Activated naive CD4-positive, alpha-beta T cell treated with anti-CD3 and anti-CD28 coated beads, Interleukin-2, amount 50 U/mL, for 24 hours (primary cell): Measurements from ENCODE around the gene USP28.

Source experiments
- H3K27ac Mint-ChIP-seq: one replicate; pipeline ENCODE4 v1.8.0; 2021; ENCODE audit warnings: mild to moderate bottlenecking, mixed read lengths
- H3K27me3 Mint-ChIP-seq: one replicate; pipeline ENCODE4 v1.8.0; 2021; ENCODE audit warnings: mixed read lengths
- H3K36me3 Mint-ChIP-seq: one replicate; pipeline ENCODE4 v1.8.0; 2021; ENCODE audit warnings: mixed read lengths
- H3K4me1 Mint-ChIP-seq: one replicate; pipeline ENCODE4 v1.8.0; 2021; ENCODE audit warnings: mixed read lengths
- H3K4me3 Mint-ChIP-seq: one replicate; pipeline ENCODE4 v1.8.0; 2021; ENCODE audit warnings: mild to moderate bottlenecking, mixed read lengths
- H3K9me3 Mint-ChIP-seq: one replicate; pipeline ENCODE4 v1.8.0; 2021; ENCODE audit warnings: mixed read lengths

The USP28 gene

DNA sequence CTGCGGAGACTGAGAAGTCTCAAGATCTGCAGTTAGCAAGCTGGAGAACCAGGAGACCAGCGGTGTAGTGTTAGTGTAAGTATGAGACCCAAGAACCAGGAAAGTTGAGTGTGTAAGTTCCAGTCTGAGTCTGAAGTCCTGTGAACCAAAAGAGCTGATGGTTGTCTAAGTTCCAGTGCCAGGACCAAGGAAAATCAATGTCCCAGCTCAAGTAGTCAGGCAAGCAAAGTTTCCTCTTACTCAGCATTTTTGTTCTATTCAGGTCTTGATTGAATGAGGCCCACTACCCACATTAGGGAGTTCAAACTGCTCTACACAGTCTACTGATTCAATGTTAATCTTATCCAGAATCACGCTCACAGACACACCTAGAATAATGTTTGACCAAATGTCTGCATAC is 11.0 kb downstream of the USP28 start:
- H3K4me1 Mint-ChIP-seq, result peaks cover 30% of the 10 kb centered on the region
- H3K36me3 Mint-ChIP-seq, result peaks cover 17% of the 10 kb centered on the region
- no peaks in the 10 kb centered on the region for H3K9me3 Mint-ChIP-seq
- H3K27me3 Mint-ChIP-seq, result no peaks in the 10 kb centered on the region
- no peak overlapping the region for H3K4me3 Mint-ChIP-seq
- no peak overlapping the region for H3K27ac Mint-ChIP-seq

DNA sequence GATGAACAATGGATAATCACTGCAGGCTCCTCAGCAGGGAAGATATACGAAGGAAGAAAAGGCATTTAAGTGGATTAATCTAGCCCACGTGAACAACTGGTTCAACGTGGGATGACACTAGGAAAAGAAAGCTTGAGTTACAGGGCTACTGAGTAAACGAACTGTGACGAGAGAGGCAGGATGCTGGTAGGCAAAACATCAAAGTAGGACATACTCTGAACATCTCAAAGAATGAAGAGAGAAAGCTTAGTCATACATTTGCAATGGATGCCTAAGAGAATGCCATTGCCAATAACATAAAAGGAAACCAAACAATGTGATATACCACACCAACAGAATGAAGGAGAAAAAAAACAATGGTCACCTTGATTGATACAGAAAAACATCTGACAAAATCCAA is 12.9 kb downstream of the USP28 start:
- H3K36me3 Mint-ChIP-seq, result peaks cover 16% of the 10 kb centered on the region
- H3K27me3 Mint-ChIP-seq, result no peaks in the 10 kb centered on the region
- H3K9me3 Mint-ChIP-seq, result no peaks in the 10 kb centered on the region
- H3K27ac Mint-ChIP-seq, result peak overlapping the region; percentile 2
- peaks cover 20% of the 10 kb centered on the region for H3K4me1 Mint-ChIP-seq
- no peak overlapping the region for H3K4me3 Mint-ChIP-seq

DNA sequence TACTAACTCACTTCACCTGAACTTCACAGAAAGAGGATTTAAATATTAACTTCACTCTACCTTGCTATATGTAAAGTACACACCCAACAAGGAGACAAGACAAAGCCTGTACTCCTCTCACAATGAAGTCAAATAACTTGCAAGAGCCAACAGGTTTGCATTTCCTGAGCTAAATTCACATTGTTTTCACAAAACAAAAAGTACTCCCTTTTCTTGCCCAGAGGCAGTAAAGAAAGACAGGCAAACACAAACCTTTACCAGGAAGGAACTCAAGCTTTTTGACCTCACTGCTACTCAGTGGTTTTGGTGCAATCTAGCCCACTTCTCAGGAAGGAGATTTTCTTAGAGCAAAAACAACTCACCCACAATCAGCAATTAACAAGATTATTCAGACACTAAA is 15.7 kb downstream of the USP28 start:
- Mint-ChIP-seq H3K4me1 (peaks cover 20% of the 10 kb centered on the region), H3K27ac (no peak overlapping the region), H3K36me3 (peaks cover 7% of the 10 kb centered on the region), H3K9me3 (no peaks in the 10 kb centered on the region), H3K27me3 (no peaks in the 10 kb centered on the region), H3K4me3 (no peak overlapping the region)

DNA sequence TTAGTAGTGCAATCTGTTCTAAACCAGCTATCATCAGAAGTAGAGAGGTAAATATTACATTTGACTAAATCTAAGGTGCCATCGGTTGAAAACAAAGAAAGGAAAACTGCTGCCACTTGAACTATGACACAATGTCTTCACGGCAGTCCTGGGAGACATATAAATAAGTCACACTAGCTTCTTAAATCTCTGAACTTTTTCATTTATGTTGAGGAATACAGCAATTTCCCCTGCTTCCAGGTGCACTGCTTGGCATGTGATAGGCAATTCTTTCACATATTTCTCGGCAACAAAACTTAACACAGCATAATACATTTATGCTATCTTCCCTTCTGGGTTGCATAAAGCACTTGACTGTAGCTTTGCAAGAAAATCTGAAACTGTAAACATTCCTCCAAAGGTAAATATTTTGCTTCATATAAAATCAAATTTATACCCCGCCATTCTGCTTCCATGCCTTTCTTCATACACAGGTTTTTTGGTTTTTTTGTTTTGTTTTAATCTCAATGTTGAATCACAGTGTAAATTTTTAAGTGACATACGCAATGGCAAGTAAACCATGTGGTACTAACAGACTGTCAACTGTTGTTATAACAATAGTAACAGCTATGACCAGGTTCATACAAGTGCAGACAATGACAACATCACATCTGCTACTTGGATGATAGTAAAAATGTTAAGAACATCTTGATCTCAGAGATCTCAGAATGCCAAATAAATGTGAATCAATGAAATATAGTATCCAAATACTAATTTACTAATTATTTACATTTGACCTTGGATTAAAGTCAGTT is 18.2 kb downstream of the USP28 start:
- peaks cover 14% of the 10 kb centered on the region for H3K4me1 Mint-ChIP-seq
- no peaks in the 10 kb centered on the region for H3K27me3 Mint-ChIP-seq
- H3K36me3 Mint-ChIP-seq, result no peaks in the 10 kb centered on the region
- no peak overlapping the region for H3K4me3 Mint-ChIP-seq
- no peaks in the 10 kb centered on the region for H3K9me3 Mint-ChIP-seq
- no peak overlapping the region for H3K27ac Mint-ChIP-seq

DNA sequence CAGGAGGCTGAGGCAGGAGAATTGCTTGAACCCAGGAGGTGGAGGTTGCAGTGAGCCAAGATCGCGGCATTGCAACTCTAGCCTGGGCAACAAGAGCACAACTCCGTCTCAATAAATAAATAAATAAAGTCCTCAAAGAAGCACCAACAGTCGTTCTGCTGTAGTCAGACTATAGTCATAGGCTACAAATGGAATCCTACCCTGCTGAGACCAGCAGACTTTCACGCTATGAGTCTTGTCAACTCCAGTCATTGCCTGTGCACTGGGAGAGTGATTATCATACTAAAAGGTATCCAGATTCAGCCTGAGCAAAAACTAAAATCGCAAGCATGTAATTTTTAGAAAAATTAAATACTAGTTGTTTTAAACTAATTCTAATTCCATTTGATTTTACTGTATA is 19.6 kb downstream of the USP28 start:
- peaks cover 8% of the 10 kb centered on the region for H3K36me3 Mint-ChIP-seq
- H3K4me3 Mint-ChIP-seq, result no peak overlapping the region
- no peaks in the 10 kb centered on the region for H3K9me3 Mint-ChIP-seq
- H3K27ac Mint-ChIP-seq, result no peak overlapping the region
- peaks cover 9% of the 10 kb centered on the region for H3K4me1 Mint-ChIP-seq
- H3K27me3 Mint-ChIP-seq, result no peaks in the 10 kb centered on the region

DNA sequence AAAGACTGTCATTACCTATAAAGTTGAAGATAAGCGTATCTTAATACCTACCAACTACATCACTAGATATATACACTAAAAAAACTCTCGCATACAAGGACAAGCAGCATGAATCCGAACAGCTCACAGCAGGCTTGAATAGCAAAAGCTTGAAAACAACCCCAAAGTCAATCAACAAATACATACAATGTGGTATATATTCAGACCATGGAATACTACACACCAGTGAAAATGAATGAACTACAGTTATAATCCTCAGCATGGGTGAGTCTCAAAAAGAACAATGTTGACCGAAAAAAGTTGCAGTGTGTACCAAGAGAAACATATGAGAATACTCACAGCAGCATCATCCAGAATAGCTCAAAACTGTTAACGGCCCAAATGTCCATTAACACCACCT is 25.2 kb downstream of the USP28 start:
- Mint-ChIP-seq H3K4me1 (no peaks in the 10 kb centered on the region), H3K4me3 (no peak overlapping the region), H3K36me3 (peaks cover 26% of the 10 kb centered on the region), H3K27me3 (no peaks in the 10 kb centered on the region), H3K9me3 (no peaks in the 10 kb centered on the region), H3K27ac (no peak overlapping the region)

DNA sequence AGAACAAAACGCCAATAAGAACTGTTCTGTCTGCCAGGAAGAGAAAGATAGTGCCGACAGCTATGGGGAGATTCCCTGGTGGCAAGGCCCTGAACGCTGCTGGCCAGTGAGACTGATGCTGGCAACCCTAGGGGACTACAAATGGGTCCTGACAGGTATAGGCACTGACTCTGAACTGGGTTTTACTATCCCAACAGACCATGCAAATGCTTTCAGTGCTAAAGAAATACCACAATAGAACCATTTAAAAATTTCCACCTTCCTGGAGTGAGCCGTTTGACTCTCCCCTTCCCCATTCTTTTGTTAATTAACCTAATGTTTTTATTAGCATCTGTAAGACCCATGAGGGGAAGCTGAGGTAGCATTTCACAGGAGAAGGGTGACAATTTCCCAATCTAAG is 25.7 kb downstream of the USP28 start:
- peaks cover 26% of the 10 kb centered on the region for H3K36me3 Mint-ChIP-seq
- H3K4me3 Mint-ChIP-seq, result no peak overlapping the region
- no peaks in the 10 kb centered on the region for H3K27me3 Mint-ChIP-seq
- H3K4me1 Mint-ChIP-seq, result no peaks in the 10 kb centered on the region
- H3K27ac Mint-ChIP-seq, result no peak overlapping the region
- no peaks in the 10 kb centered on the region for H3K9me3 Mint-ChIP-seq

DNA sequence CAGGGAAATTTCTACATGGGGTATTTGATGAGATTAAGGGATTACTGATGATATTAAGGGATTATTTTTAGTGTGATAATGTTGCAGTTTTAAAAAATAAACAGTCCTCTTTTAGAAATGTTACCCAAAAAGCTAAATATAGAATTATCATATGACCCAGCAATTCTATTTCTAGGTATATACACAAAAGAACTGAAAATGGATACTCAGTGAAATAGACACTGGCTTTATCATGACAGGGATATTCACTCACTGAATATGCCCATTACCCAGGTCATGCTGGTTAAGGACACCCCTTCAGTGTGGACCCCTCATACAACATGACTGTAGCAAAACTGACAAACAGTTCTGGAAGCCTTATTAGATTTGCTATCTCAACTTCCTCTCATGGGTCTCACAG is 27.8 kb downstream of the USP28 start:
- Mint-ChIP-seq H3K4me3 (no peak overlapping the region), H3K4me1 (no peaks in the 10 kb centered on the region), H3K9me3 (no peaks in the 10 kb centered on the region), H3K36me3 (peaks cover 26% of the 10 kb centered on the region), H3K27me3 (no peaks in the 10 kb centered on the region), H3K27ac (no peak overlapping the region)

DNA sequence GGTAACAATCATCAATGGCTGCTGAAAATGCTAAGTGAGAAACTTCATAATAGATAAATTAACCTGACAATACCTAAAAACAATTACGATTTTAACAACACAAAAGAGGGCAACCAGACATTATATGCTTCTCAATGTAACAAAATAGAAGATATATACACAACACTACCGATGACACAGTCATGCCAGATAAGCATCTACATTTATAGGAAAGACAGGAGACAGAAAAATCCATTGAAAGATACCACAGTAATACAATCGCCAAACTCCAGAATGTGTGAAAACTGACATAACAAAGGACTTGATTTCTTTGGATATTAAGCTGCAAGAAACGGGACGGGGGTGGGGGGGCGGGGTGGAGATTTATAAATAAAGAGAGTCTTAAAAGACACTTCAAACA is 28.3 kb downstream of the USP28 start:
- Mint-ChIP-seq H3K4me1 (no peaks in the 10 kb centered on the region), H3K27me3 (no peaks in the 10 kb centered on the region), H3K9me3 (no peaks in the 10 kb centered on the region), H3K36me3 (peaks cover 26% of the 10 kb centered on the region), H3K4me3 (no peak overlapping the region), H3K27ac (peak overlapping the region; percentile 6)

DNA sequence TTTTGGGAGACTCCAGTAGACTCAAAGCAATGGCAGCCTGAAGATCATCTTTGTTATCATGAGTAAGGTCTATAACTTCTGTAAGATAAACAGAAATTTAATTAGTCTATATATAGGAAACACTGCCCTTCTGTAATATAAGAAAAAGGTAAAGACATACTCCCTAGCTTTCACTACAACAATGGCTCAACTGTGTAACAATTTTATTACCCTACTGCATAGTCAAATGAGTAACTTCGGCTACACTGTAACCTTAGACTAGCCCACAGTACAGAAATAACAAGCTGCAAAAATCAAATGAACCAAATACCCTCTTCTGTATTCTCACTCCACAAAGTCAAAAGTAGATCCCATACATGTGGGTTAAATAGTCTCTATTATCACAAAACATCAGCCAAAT is 33.7 kb downstream of the USP28 start:
- Mint-ChIP-seq H3K36me3 (peaks cover 9% of the 10 kb centered on the region), H3K9me3 (no peaks in the 10 kb centered on the region), H3K27me3 (no peaks in the 10 kb centered on the region), H3K4me3 (no peak overlapping the region), H3K4me1 (peaks cover 5% of the 10 kb centered on the region), H3K27ac (peak overlapping the region; percentile 15)

DNA sequence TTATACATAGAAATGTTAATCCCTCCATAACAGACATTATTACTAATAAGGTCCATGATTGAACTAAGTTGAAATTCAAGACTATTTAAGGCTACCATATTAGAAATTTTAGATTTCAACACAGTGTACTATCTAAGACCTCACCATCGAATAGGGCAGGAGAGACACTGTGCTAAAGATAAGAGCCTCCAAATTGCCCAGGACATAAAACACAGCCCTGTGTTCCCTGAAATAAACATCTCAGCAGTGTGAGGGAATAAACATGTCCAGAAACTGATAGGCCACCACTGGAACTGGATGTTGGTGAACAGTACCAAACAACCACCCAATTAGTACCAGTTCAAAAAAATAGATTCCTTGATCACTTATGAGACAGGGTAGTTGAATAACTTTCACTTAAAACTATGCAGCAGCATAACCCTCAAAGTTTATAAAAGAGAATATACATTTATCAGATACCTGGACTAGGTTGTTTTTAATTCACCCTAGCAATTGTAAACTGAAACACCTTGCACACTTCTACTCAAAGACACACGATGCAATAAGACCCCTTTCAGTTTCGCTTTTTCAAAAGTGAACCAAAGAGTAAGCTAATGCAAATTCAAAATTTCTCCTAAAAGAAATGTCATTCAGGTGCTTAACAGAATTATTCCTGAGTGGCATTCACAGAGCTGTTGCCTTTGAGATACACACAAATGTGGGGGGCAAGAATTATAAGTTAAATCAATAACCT is 34.3 kb downstream of the USP28 start:
- Mint-ChIP-seq H3K4me3 (no peak overlapping the region), H3K4me1 (peaks cover 5% of the 10 kb centered on the region), H3K9me3 (no peaks in the 10 kb centered on the region), H3K27me3 (no peaks in the 10 kb centered on the region), H3K36me3 (peaks cover 9% of the 10 kb centered on the region), H3K27ac (no peak overlapping the region)

DNA sequence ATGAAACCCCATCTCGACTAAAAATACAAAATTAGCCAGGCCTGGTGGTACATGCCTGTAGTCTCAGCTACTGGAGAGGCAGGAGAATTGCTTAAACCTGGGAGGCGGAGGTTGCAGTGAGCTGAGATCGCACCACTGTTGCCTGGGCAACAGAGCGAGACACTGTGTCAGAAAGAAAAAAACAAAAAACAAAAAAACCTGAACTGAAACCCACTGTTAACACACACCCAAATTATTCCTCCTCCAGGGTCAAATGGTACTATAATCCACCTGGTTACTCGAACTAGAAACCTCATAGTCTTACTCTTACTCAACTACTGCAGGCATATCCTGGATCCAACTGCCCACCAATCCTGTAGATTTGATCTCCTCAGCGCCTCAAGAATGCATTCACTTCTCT is 35.5 kb downstream of the USP28 start:
- Mint-ChIP-seq H3K27ac (no peak overlapping the region), H3K27me3 (no peaks in the 10 kb centered on the region), H3K4me1 (peaks cover 5% of the 10 kb centered on the region), H3K4me3 (no peak overlapping the region), H3K36me3 (peaks cover 9% of the 10 kb centered on the region), H3K9me3 (no peaks in the 10 kb centered on the region)

DNA sequence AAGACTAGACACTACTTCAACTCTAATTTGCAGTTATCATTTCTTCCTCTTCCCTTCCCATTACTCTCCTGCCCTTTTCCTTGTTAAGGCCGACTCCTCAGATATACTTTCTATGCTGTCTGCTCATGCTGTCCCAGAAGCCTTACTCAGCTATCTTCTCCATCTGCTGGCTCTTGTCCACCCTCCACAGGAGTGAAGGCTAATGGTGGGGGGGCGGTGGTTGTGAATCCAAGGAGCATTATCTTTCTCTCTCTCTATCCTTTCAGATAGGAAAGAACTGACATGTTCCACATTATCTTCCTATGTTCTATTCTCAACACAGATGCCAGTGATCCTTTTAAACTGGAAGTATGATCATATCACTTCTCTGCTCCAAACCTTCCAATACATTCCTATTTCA is 37.4 kb downstream of the USP28 start:
- H3K36me3 Mint-ChIP-seq, result peaks cover 9% of the 10 kb centered on the region
- H3K9me3 Mint-ChIP-seq, result no peaks in the 10 kb centered on the region
- H3K4me1 Mint-ChIP-seq, result peaks cover 5% of the 10 kb centered on the region
- no peak overlapping the region for H3K27ac Mint-ChIP-seq
- H3K27me3 Mint-ChIP-seq, result no peaks in the 10 kb centered on the region
- no peak overlapping the region for H3K4me3 Mint-ChIP-seq

DNA sequence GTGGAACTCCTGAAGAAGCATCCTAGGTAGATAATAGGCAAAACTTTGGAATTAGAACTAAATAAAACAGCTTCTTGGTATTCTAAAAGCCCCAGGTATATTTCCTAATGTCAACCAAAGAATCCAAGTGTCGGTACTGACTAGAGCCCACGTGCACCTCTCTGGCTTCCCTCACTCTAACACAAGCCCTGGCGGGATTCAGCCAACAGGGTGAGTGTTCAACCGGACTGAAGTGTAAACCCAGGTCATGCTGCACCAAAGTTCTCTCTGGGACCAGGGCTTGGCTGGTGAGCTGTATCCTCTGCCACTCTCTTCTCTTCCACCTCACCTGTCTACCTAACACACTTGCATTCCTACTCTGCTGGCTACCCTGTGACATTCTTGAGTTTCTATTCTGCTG is 40.1 kb downstream of the USP28 start:
- Mint-ChIP-seq H3K9me3 (no peaks in the 10 kb centered on the region), H3K36me3 (peaks cover 8% of the 10 kb centered on the region), H3K27me3 (no peaks in the 10 kb centered on the region), H3K4me1 (no peaks in the 10 kb centered on the region), H3K4me3 (no peak overlapping the region), H3K27ac (no peak overlapping the region)

DNA sequence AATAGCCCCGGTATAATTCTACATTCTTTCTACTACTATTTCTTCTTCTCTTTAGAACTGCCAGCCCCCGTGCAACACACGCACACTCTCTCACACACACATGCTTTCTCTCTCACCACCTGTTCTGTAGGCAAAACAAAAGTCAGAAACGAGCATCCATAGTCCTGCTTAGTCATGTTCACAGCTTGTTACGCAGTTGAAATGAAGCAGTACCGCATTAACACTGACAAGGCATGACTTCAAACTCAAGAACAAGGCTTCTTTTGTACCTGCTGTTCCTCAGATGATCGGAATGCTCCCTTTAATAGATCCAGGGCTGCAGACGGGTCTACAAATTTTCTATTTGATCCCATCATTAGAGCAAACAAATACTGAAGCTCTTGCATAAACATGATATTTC is 42.2 kb downstream of the USP28 start:
- H3K9me3 Mint-ChIP-seq, result no peaks in the 10 kb centered on the region
- peaks cover 4% of the 10 kb centered on the region for H3K36me3 Mint-ChIP-seq
- H3K4me3 Mint-ChIP-seq, result no peak overlapping the region
- no peaks in the 10 kb centered on the region for H3K4me1 Mint-ChIP-seq
- H3K27ac Mint-ChIP-seq, result no peak overlapping the region
- H3K27me3 Mint-ChIP-seq, result no peaks in the 10 kb centered on the region

DNA sequence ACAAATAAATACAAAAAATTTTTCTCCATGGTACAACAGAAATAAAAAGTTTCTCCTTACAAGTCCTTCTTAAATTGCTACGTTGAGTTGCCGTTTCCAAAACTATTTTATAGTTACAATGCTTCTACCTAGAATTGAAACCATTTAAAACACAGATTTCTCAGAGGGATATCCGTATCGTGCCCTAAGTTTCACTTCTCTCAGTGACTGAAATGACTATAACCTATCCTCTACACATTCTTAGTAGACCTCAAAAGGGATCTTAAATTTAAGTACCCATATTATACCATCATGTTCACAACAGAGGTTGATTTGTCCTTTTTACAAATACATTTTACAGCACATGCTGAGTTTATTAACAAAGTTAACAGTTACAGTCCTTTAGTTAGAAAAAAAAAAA is 44.1 kb downstream of the USP28 start:
- Mint-ChIP-seq H3K27me3 (no peaks in the 10 kb centered on the region), H3K9me3 (no peaks in the 10 kb centered on the region), H3K4me3 (no peak overlapping the region), H3K27ac (no peak overlapping the region), H3K4me1 (no peaks in the 10 kb centered on the region), H3K36me3 (peaks cover 8% of the 10 kb centered on the region)
